ENCODE measurements around the gene UAP1L1.

DNA sequence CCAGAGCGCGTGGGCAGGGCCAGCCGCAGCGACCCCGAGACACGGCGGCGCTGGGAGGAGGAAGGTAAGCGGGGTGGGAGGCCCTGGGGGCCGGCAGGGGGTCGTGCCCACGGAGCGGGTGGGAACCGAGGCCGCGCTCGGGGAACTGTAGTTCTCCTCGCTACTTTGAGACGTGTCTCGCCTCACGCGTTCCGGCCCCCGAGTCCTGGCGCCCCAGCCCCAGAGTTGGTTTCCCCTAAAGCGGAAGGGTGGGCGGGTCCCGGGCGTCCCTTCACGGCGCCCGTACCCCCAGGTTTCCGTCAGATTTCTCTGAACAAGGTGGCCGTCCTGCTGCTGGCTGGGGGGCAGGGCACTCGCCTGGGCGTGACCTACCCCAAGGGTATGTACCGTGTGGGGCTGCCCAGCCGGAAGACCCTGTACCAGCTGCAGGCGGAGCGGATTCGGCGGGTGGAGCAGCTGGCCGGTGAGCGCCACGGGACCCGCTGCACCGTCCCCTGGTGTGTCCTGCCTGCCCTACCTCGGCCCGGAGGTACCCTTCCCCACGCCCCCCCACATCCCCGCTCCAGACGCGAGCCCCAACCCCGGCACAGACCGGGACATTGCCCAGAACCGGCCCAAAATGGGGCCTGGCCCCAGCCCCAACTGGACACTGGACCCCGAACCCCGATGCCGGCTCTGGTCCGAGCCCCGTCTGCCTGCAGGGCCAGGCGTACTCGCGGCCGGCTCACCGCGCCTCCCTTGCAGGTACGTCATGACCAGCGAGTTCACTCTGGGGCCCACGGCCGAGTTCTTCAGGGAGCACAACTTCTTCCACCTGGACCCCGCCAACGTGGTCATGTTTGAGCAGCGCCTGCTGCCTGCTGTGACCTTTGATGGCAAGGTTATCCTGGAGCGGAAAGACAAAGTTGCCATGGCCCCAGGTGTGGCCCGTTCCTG, 709 bp downstream of the UAP1L1 start:
- TF ChIP-seq, protein P1, sequence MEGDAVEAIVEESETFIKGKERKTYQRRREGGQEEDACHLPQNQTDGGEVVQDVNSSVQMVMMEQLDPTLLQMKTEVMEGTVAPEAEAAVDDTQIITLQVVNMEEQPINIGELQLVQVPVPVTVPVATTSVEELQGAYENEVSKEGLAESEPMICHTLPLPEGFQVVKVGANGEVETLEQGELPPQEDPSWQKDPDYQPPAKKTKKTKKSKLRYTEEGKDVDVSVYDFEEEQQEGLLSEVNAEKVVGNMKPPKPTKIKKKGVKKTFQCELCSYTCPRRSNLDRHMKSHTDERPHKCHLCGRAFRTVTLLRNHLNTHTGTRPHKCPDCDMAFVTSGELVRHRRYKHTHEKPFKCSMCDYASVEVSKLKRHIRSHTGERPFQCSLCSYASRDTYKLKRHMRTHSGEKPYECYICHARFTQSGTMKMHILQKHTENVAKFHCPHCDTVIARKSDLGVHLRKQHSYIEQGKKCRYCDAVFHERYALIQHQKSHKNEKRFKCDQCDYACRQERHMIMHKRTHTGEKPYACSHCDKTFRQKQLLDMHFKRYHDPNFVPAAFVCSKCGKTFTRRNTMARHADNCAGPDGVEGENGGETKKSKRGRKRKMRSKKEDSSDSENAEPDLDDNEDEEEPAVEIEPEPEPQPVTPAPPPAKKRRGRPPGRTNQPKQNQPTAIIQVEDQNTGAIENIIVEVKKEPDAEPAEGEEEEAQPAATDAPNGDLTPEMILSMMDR (IDR thresholded peaks at IDR 0.05; ENCODE audit: poor library complexity) = no peak
- TF ChIP-seq EZH2 (IDR thresholded peaks at IDR 0.05; ENCODE audit: borderline replicate concordance) = peak; percentile 47

All from hepatocyte (in vitro differentiated cells).